ENCODE results near the gene CSF3. TPM values are rescaled to one million over a fixed set of nuclear protein-coding genes. Genes with fewer than 3 reads are reported as not detected.

Gene CSF3
- total RNA-seq, 1 donor from 2014 or later = not detected

GRCh38 chr17:40027614-40028012, 12.4 kb downstream of the CSF3 start:
- TF ChIP-seq CTCF (IDR thresholded peaks at IDR 0.05; ENCODE audit: unreplicated experiment) = no peak
- peaks cover 6% of the 10 kb centered on the region for H3K4me1 Mint-ChIP-seq
- no peak overlapping the region for H3K4me3 Mint-ChIP-seq
- H3K36me3 Mint-ChIP-seq = peaks cover 53% of the 10 kb centered on the region
- H3K27ac Mint-ChIP-seq = no peak overlapping the region
- no peaks in the 10 kb centered on the region for H3K27me3 Mint-ChIP-seq (ENCODE audit: low read depth)
- DNase-seq (ENCODE audit: low spot score in 2 of 2, unreplicated experiment in 2 of 2) = no peak
- no peaks in the 10 kb centered on the region for H3K9me3 Mint-ChIP-seq

- no peaks in the 10 kb centered on the region for H3K27me3 Mint-ChIP-seq (ENCODE audit: low read depth)
- no peaks in the 10 kb centered on the region for H3K9me3 Mint-ChIP-seq
- peaks cover 5% of the 10 kb centered on the region for H3K4me1 Mint-ChIP-seq
- no peak for TF ChIP-seq CTCF (IDR thresholded peaks at IDR 0.05; ENCODE audit: unreplicated experiment)
- no peak overlapping the region for H3K27ac Mint-ChIP-seq
- no peak for DNase-seq (ENCODE audit: low spot score in 2 of 2, unreplicated experiment in 2 of 2)
- no peak overlapping the region for H3K4me3 Mint-ChIP-seq
- H3K36me3 Mint-ChIP-seq = peaks cover 54% of the 10 kb centered on the region
These were observed 13.4 kb downstream of the CSF3 start for GRCh38 chr17:40028595-40028994.

GRCh38 chr17:40031706-40032105, 16.5 kb downstream of the CSF3 start:
- TF ChIP-seq CTCF (IDR thresholded peaks at IDR 0.05; ENCODE audit: unreplicated experiment) = no peak
- H3K4me1 Mint-ChIP-seq = no peaks in the 10 kb centered on the region
- no peak for DNase-seq (ENCODE audit: low spot score in 2 of 2, unreplicated experiment in 2 of 2)
- H3K4me3 Mint-ChIP-seq = no peak overlapping the region
- no peaks in the 10 kb centered on the region for H3K9me3 Mint-ChIP-seq
- no peak overlapping the region for H3K27ac Mint-ChIP-seq
- peaks cover 44% of the 10 kb centered on the region for H3K36me3 Mint-ChIP-seq
- no peaks in the 10 kb centered on the region for H3K27me3 Mint-ChIP-seq (ENCODE audit: low read depth)

GRCh38 chr17:40032322-40033320, 17.4 kb downstream of the CSF3 start:
- no peak overlapping the region for H3K4me3 Mint-ChIP-seq
- H3K9me3 Mint-ChIP-seq = no peaks in the 10 kb centered on the region
- DNase-seq (ENCODE audit: low spot score in 2 of 2, unreplicated experiment in 2 of 2) = no peak
- H3K36me3 Mint-ChIP-seq = peaks cover 40% of the 10 kb centered on the region
- TF ChIP-seq CTCF (IDR thresholded peaks at IDR 0.05; ENCODE audit: unreplicated experiment) = no peak
- H3K27ac Mint-ChIP-seq = no peak overlapping the region
- no peaks in the 10 kb centered on the region for H3K27me3 Mint-ChIP-seq (ENCODE audit: low read depth)
- H3K4me1 Mint-ChIP-seq = no peaks in the 10 kb centered on the region

- TF ChIP-seq CTCF (IDR thresholded peaks at IDR 0.05; ENCODE audit: unreplicated experiment) = no peak
- no peaks in the 10 kb centered on the region for H3K9me3 Mint-ChIP-seq
- DNase-seq (ENCODE audit: low spot score in 2 of 2, unreplicated experiment in 2 of 2) = no peak
- no peak overlapping the region for H3K4me3 Mint-ChIP-seq
- H3K27me3 Mint-ChIP-seq (ENCODE audit: low read depth) = no peaks in the 10 kb centered on the region
- no peaks in the 10 kb centered on the region for H3K4me1 Mint-ChIP-seq
- peaks cover 40% of the 10 kb centered on the region for H3K36me3 Mint-ChIP-seq
- H3K27ac Mint-ChIP-seq = no peak overlapping the region
These were observed 18.1 kb downstream of the CSF3 start for GRCh38 chr17:40033339-40033738.
